ENCODE results near the gene ZDHHC11B.
"Not testable (repeated sequence)": the region's sequence is repeated elsewhere in the genome, so short reads cannot be mapped to it uniquely, and the experiment has no call there.

ZDHHC11B gene

DNA sequence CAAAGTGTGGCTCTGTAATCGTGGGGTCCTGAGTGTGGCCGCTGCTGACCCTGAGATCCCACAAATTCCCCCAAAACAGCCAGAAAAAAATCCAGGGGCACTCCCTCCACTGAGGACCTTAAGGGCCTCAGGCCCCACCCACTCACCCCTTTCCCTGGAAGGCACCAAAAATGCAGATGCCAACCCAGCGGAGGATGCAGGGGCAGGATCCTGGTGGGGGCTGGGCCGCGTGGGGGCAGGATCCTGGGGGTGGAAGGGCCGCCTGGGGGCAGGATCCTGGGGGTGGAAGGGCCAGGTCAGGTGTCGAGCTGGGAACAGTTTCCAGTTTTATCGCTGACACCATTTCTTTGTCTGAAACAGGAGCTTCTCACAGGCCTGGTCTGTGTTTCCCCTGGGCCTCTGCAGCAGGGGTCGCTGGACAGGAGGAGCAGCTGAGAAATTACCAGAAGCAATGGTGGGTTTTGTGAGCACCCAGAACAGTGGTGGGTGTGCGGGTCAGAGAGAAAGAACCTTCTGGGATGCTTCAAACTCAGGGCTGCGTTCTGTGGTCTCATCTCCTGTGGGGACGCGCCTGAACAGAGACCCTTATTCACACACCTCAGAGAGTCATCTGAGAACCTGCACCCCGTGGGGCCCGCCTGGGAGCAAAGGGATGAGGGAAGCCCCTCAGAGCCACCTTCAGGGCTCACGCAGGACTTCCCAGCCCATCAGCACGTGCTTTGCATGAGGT, 105.2 kb downstream of the ZDHHC11B start:
- H3K36me3 ChIP-seq (ENCODE audit: control insufficient read depth, insufficient read depth, low read length); H3K4me3 ChIP-seq (ENCODE audit: low read length); H3K27ac ChIP-seq (ENCODE audit: low read depth, low read length); H3K4me1 ChIP-seq (ENCODE audit: control insufficient read depth, insufficient read depth, low read length); H3K9ac ChIP-seq (ENCODE audit: low read length); H3K27me3 ChIP-seq (ENCODE audit: control insufficient read depth, insufficient read depth, low read length): not testable (repeated sequence)

DNA sequence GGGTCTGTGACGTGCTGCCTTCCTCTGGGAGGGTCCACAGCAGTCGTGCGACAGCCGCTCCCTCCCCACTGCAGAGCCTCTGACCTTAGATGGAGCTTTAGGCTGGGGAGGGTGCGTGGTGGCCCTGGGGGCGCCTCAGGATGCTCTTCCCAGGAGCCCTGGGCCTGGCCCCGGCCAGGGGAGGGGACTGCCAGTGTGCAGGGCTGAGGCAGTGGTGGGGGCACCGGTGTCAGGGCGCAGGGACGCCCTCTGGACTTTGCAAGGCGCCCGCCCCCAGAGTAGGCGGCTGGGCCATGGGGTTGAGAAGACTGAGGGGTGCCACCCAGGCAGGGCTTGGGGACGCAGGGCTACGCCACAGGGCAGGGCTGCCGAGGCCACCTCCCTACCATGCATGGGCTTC, 106.0 kb downstream of the ZDHHC11B start:
- H3K27me3 ChIP-seq (ENCODE audit: control insufficient read depth, insufficient read depth, low read length); H3K4me3 ChIP-seq (ENCODE audit: low read length); H3K36me3 ChIP-seq (ENCODE audit: control insufficient read depth, insufficient read depth, low read length); H3K27ac ChIP-seq (ENCODE audit: low read depth, low read length); H3K9ac ChIP-seq (ENCODE audit: low read length): not testable (repeated sequence)
- peaks cover 15% of the 10 kb centered on the region for H3K4me1 ChIP-seq (ENCODE audit: control insufficient read depth, insufficient read depth, low read length)

DNA sequence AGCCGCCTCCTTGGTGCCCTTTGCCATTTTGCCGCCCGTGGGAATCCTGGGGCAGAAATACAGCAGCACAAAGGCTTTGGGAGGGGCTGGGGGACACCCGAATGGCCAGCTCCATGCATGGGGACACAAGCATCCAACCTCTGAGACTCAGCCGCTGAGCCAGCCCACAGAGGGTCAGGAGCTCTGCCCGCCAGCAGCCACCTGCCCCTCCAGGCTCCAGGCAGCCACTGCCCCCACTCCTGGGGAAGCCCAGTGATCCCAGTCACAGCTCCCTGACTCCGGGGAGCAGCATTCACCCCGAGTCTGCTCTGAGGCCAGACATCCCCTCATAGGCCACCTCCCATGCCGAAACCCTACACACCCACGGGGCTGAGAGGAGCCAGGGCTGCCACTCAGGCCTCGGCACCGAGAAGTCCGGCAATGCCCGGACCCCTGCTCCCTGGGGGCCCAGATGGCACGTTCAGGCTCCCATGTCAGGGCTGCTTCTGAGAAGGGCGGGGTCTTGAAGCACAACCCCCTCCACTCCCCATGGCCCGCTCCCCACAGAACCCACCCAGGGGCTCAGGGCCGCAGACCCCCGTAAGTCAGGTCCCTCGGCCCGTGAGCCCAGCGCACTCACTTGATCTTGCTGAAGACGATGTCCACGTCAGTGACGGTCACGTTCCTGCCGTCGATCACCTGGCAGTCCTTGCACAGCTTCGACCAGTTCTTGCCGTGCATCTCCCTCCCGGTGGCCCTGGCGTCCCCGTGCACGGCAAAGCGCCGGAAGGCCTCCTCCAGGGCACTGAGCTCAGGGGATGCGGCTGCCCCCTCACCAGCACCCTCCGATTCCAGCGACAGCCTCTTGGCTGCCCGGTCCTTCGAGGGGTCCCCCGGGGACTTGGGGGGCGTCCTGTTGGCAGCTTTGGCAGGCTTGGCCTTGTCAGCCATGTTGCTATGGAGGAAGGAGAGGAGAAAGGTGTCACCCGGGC, 107.1 kb downstream of the ZDHHC11B start:
- Histone ChIP-seq H3K27me3 (ENCODE audit: control insufficient read depth, insufficient read depth, low read length) (no peaks in the 10 kb centered on the region), H3K4me3 (ENCODE audit: low read length) (no peak overlapping the region), H3K4me1 (ENCODE audit: control insufficient read depth, insufficient read depth, low read length) (peaks cover 26% of the 10 kb centered on the region), H3K27ac (ENCODE audit: low read depth, low read length) (no peak overlapping the region), H3K36me3 (ENCODE audit: control insufficient read depth, insufficient read depth, low read length) (no peaks in the 10 kb centered on the region), H3K9ac (ENCODE audit: low read length) (no peak overlapping the region)

DNA sequence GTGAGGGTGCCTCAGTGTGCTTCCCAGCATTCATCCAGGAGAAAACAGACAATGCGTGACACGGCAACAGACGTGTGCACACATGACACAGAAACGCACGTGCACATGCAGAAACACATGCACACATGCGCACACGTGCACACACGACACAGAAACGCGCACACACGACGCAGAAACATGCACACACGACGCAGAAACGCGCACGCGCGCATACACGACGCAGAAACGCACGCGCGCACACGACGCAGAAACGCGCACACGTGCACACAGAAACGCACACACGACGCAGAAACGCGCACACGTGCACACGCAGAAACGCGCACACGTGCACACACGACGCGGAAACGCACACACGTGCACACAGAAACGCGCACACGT, 107.8 kb downstream of the ZDHHC11B start:
- Histone ChIP-seq H3K36me3 (ENCODE audit: control insufficient read depth, insufficient read depth, low read length) (no peaks in the 10 kb centered on the region), H3K27ac (ENCODE audit: low read depth, low read length) (no peak overlapping the region), H3K9ac (ENCODE audit: low read length) (no peak overlapping the region), H3K4me1 (ENCODE audit: control insufficient read depth, insufficient read depth, low read length) (peaks cover 34% of the 10 kb centered on the region), H3K4me3 (ENCODE audit: low read length) (no peak overlapping the region), H3K27me3 (ENCODE audit: control insufficient read depth, insufficient read depth, low read length) (no peaks in the 10 kb centered on the region)

DNA sequence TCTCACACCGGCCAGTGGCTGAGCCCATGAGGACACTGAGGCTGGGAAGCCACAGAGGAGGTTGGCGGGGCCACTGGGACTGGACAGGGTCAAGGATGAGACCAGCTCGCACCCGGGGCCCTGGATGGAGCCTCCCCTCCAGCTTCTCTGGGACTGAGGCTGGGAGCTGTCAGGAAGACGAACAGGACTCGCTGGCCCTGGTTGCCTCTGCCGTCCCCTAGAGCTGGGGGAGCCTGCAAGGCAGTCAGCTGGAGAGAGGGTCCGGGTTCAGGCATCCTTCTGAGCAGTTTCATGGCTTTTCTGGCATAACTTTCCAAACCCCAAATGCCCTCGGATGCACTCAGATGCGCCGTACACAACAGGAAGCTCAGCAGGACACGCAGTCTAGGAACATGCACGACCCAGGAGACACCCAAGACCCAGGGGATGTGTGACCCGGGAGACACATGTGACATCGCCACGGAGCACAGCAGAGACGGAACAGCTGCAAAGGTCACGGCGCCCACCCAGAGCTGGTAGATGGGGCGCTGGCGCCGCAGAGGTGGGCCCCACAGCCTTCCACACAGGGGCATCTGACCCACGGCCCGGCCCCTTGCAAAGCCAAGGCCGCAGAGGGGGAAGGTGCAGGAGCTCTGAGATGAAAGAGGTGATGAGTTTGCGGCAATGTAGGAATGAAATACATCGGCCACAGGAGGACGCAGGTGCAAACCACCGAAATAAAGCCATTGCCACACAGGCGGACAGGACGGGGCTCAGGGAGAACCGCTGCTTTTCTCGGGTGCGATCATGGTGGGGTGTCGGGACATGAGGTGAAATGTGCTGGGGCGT, 108.4 kb downstream of the ZDHHC11B start:
- no peak overlapping the region for H3K9ac ChIP-seq (ENCODE audit: low read length)
- H3K27me3 ChIP-seq (ENCODE audit: control insufficient read depth, insufficient read depth, low read length): no peaks in the 10 kb centered on the region
- peaks cover 38% of the 10 kb centered on the region for H3K4me1 ChIP-seq (ENCODE audit: control insufficient read depth, insufficient read depth, low read length)
- H3K27ac ChIP-seq (ENCODE audit: low read depth, low read length): no peak overlapping the region
- H3K36me3 ChIP-seq (ENCODE audit: control insufficient read depth, insufficient read depth, low read length): no peaks in the 10 kb centered on the region
- no peak overlapping the region for H3K4me3 ChIP-seq (ENCODE audit: low read length)

DNA sequence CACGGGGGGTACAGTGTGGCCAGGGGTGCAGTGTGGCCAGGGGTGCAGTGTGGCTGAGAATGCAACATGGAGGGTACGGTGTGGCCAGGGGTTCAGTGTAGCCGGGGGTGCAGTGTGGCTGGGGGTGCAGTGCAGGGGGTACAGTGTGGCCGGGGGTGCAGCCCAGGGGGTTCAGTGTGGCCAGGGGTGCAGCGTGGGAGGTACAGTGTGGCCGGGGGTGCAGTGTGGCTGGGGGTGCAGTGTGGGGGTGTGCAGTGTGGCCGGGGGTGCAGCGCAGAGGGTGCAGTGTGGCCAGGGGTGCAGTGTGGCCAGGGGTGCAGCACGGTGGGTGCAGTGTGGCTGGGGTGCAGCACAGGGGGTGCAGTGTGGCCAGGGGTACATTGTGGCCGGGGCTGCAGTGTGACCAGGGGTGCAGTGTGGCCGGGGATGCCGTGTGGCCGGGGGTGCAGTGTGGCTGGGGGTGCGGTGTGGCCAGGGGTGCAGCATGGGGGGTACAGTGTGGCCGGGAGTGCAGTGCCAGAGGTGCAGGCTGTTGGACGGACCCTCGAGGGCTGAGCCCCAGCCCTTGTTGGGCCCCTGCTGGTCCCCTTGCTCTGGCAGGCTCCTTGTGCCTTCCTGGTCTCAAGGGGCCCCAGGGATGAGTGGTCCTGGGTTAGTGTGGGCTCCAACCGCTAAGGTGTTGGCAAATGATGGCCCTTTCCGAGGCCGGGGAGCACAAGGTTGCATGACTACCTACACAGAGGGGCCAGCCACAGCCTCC, 109.2 kb downstream of the ZDHHC11B start:
- H3K27me3 ChIP-seq (ENCODE audit: control insufficient read depth, insufficient read depth, low read length): no peaks in the 10 kb centered on the region
- H3K4me3 ChIP-seq (ENCODE audit: low read length): no peak overlapping the region
- H3K27ac ChIP-seq (ENCODE audit: low read depth, low read length): no peak overlapping the region
- no peaks in the 10 kb centered on the region for H3K36me3 ChIP-seq (ENCODE audit: control insufficient read depth, insufficient read depth, low read length)
- no peak overlapping the region for H3K9ac ChIP-seq (ENCODE audit: low read length)
- peaks cover 38% of the 10 kb centered on the region for H3K4me1 ChIP-seq (ENCODE audit: control insufficient read depth, insufficient read depth, low read length)

DNA sequence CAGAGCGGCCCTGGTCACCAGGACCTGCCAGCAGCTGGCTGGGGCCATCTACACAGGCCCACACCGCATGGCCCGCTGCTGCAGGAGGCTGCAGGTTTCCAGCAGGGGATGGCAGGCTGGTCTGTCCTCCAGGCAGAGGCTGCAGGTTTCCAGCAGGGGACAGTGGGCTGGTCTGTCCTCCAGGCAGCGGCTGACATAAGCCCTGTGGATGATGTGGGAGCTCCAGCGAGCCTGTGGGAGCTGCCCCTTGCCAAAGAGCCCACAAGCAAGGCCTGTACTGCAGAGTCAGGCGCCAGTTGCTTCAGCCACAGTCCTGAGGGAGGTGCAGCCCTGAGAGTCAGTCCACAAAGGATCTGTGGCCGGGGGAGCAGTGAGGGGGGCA, 109.9 kb downstream of the ZDHHC11B start:
- peak overlapping the region; percentile 66 for H3K27ac ChIP-seq (ENCODE audit: low read depth, low read length)
- no peaks in the 10 kb centered on the region for H3K36me3 ChIP-seq (ENCODE audit: control insufficient read depth, insufficient read depth, low read length)
- H3K9ac ChIP-seq (ENCODE audit: low read length): no peak overlapping the region
- no peaks in the 10 kb centered on the region for H3K27me3 ChIP-seq (ENCODE audit: control insufficient read depth, insufficient read depth, low read length)
- H3K4me1 ChIP-seq (ENCODE audit: control insufficient read depth, insufficient read depth, low read length): peaks cover 38% of the 10 kb centered on the region
- H3K4me3 ChIP-seq (ENCODE audit: low read length): no peak overlapping the region

DNA sequence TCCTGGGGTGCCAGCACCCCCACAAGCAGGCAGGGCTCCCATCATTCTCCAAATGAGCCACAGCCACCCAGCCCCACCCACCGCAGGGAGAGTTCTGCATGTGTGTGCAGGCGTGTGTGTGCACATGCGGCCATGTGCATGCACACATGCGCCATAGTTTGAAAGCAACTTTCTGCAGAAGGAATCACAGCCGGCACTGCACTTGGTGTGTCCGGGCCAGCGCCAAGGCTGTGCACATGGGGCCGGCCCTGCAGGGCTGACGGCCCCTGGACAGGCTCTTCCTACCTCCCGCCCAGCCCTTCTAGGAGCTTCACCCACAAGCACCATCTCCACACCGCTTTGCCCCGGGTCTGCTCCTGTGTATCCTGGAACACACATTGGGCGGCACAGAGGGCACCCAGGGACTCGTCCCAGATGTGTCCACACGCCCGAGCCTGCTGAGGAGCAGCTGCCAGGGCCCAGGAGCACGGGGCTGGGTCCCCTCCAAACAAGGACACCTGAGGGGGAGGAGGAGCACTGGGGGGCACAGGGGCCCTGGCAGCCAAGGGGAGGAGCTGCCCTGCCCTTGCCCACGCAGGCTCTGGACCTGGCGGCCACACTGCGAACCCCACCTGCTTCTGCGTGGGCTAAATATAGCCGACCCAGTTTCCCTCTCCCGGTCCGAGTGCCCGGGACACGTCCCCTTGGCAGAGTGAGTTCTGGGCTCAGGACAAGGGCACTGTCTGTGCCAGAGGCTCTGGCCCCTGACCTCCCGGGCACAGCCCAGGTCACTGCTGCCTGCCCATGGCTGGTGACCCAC, 110.5 kb downstream of the ZDHHC11B start:
- Histone ChIP-seq H3K27ac (ENCODE audit: low read depth, low read length) (peak overlapping the region; percentile 66), H3K36me3 (ENCODE audit: control insufficient read depth, insufficient read depth, low read length) (no peaks in the 10 kb centered on the region), H3K9ac (ENCODE audit: low read length) (no peak overlapping the region), H3K4me1 (ENCODE audit: control insufficient read depth, insufficient read depth, low read length) (peaks cover 42% of the 10 kb centered on the region), H3K4me3 (ENCODE audit: low read length) (peak overlapping the region; percentile 7), H3K27me3 (ENCODE audit: control insufficient read depth, insufficient read depth, low read length) (no peaks in the 10 kb centered on the region)

DNA sequence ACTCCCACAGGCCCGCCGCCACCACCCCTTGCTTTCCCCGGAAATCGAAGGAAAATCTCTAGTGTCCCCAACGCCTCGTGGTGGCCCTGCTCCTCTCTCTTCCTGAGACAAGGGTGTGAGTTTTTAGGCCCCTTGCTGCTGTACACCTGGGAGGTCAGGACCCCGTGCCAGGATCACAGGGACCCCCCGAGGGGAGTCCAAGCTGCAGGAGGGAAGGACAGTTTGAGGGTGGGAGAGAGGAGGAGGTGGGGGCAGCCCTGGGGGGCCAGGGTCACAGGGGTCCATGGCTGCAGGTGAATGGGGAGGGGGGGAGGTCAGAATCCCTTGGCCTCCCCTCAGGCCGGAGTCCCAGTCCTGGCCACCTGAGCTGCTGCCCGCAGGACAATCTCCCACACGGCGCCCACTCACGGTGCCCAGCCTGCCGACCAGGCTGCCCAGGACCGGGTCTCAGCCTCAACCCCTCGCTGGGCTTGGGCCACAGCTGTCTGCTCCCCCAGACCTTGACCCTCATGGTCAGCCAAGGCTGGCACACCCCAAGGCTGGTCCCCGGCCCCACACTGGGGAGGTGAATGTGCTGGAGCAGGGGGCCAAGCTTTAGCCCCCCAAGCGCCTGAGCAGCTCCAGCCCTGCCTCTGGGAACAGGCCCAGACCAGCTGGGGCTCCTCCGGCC, 111.2 kb downstream of the ZDHHC11B start:
- peak overlapping the region; percentile 66 for H3K27ac ChIP-seq (ENCODE audit: low read depth, low read length)
- H3K4me3 ChIP-seq (ENCODE audit: low read length): peak overlapping the region; percentile 27
- H3K4me1 ChIP-seq (ENCODE audit: control insufficient read depth, insufficient read depth, low read length): peaks cover 42% of the 10 kb centered on the region
- H3K9ac ChIP-seq (ENCODE audit: low read length): no peak overlapping the region
- no peaks in the 10 kb centered on the region for H3K27me3 ChIP-seq (ENCODE audit: control insufficient read depth, insufficient read depth, low read length)
- no peaks in the 10 kb centered on the region for H3K36me3 ChIP-seq (ENCODE audit: control insufficient read depth, insufficient read depth, low read length)

DNA sequence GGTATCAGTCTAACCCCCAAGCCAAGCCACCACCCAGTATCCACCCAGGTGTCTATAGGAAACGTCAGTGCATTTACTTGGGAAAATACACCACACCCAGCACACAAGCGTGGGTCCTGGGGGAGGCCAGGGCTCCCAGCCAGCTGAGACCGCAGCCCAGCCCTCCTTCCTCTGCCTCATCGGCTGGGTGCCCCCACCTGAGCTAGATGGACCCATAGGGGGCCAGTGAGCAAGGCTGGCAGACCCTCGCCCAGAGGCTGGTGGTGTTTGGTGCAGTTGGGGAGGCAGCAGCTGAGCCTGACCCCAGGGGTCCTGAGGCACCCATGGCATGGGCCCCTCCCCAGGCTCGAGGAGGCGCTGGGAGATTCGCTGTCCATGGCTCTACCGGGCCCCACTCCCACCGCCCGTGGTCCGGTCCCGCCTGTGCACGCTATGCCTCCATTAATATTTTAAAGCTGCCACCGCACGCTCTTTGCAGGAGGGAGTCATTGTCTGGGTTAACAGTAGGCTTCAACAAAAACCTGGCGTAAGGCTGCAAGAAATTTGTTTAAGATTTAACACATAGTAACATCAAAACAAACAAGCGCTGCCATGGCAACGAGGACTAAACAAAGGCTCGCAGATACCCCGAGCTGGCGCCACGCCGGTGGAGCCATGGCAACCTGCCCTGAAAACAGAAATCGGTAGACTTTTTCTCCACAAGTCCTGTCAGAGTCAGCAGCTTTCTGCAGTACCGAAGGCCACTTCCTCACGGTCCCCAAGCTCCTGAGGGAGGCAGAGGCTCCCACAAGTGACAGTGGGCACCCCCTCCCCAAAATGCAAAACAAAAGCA, 112.0 kb downstream of the ZDHHC11B start:
- H3K9ac ChIP-seq (ENCODE audit: low read length): no peak overlapping the region
- H3K27me3 ChIP-seq (ENCODE audit: control insufficient read depth, insufficient read depth, low read length): no peaks in the 10 kb centered on the region
- H3K4me1 ChIP-seq (ENCODE audit: control insufficient read depth, insufficient read depth, low read length): peaks cover 42% of the 10 kb centered on the region
- peak overlapping the region; percentile 27 for H3K4me3 ChIP-seq (ENCODE audit: low read length)
- no peaks in the 10 kb centered on the region for H3K36me3 ChIP-seq (ENCODE audit: control insufficient read depth, insufficient read depth, low read length)
- peak overlapping the region; percentile 66 for H3K27ac ChIP-seq (ENCODE audit: low read depth, low read length)

All from rectal smooth muscle tissue (tissue), 1 donor.